GM21447 (cell line): ENCODE data around the gene SULF2.

Experiments
- ATAC-seq: cut with Tn5 transposase; IDR thresholded peaks from one replicate; pipeline ENCODE4 v1.9.1; 2021; ENCODE audit not compliant: unreplicated experiment

Gene SULF2

DNA sequence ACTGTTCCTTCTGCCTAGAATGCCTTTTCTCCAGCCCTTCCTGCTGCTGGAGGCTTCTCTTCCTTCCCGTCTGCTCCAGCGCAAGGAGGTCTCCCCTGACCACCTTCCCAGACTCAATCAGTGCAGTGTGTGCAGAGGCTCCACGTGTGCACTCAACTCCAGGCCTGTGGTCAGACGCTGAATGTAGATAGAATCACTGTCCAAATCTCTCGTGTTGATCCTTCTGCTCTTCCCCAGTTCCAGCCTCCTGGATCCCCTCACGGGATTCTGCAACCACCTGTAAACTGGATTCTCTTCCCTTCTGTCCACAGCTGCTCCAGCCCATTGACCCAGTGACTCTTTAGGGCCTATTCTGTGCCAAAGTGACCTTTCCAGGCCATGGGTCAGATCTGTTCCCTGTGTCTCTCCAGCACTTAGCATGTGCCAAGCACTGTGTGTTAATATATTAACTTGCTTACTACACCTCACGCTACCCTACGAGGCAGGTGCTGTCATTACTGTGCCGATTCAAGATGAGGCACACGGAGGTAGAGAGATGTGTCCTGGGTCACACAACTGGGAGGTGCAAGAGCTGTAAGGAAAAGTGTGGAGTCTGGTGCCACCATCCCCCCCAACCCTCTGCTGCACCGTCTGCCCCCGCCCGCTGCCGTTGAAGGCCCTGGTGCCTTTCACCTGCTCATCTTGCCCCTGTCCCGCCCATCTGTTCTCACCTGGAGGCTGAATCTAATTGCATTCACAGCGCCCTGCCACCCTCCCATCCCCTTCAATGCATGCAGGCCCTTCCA is 112.2 kb downstream of the SULF2 start:
- ATAC-seq = no peak

DNA sequence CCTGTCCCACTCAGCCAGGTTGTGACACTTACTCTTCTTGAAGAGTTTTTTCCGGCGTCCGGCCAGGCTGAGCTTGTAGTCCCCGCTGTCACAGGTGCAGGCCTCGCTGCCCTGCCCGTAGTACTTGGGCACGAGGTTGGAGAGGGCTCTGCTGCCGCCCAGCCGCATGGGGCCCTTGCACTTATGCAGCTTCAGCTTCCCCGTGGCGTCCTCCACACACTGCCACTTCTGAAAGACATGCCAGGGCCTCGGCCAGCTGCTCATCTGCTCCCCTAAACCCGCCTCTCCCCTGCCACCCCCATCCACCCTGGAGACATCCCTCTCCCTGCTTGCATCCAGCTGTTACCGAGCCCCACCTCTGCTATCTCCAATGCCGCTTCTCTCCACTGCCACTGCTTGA is 113.1 kb downstream of the SULF2 start:
- no peak for ATAC-seq

DNA sequence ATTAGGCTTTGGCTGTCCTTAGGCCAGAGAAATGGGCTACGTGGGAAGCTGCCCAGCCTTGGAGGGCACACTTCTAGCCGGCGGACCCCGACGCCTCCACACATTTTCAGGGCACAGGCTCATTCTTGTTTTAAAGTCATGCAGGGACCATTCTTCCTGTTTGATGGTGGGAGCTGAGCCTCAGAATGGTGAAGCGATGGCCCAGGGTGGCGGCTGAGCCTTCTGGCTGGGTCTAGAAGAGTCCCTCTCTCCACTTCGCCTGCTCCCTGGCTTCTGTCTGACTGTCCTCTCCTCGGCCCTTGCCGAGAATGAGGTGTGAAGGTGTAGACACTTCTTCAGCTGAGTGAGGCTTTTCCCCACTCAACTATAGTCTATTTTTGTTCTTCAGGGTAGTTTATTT is 114.4 kb downstream of the SULF2 start:
- no peak for ATAC-seq

DNA sequence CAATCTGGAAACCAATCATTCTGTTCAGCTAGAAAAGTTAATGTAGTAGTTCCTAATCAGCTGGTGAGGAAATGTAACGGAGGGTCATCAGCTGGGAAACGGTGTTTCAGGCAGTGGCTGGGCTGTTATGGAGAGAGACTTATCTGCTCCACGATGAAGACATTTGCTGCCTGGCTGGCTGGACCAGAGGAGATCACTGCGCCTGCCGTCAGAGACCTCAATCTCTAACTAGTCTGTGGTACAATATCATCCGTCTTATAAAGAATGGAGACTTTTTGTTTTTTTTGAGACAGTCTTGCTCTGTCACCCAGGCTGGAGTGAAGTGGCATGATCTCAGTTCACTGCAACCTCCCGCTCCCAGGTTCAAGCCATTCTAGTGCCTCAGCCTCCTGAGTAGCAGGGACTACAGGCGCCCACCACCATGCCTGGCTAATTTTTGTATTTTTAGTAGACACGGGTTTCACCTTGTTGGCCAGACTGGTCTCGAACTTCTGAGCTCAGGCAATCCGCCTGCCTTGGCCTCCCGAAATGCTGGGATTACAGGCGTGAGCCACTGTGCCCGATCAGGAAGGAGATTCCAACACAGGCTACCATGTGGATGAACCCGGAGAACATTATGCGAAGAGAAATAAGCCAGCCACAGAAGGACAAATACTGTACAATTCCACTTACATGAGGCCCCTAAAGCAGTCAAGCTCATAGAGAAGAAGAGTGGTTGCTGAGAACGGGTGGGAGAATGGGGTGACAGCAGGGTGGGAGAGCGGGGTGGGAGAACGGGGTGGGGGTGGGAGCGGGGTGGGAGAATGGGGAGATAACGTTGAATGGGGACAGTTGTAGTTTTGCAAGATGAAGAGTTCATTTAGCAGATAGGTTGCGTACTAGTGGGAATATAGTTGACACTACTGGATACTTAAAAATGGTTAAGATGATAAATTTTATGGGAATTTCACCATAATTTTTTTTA is 115.1 kb downstream of the SULF2 start:
- no peak for ATAC-seq

DNA sequence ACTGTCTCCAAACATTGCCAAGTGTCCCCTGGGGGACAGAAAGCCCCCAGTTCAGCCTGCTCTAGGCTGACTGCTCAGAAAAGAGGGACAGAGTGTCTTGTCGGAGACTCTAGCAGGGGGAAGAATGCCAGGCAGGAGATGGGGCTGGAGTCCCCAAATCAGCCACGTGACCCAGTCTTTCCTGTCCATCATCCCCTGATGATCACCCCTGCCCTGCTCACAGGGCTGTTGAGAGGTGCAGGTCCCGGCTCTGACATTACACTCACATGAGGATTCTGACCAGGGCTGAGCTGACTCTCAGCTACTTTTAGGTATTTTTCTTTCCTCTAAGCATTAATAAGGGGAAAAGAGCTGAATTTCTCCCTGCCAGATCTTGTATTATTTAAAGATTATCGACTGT is 115.8 kb downstream of the SULF2 start:
- no peak for ATAC-seq

DNA sequence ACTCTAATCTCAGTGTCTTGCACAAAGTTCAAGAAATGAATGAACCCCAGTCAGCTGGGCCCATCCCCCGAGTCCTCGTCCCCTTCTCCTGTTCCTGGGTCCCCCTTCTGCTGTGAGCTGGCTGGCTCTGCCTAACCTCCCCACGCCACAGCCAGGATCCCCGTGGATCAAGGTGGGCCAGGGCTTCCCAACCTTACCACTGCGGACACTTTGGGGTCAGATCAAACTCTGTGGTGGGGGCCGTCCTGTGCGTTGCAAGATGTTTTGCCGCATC is 116.2 kb downstream of the SULF2 start:
- ATAC-seq = no peak

DNA sequence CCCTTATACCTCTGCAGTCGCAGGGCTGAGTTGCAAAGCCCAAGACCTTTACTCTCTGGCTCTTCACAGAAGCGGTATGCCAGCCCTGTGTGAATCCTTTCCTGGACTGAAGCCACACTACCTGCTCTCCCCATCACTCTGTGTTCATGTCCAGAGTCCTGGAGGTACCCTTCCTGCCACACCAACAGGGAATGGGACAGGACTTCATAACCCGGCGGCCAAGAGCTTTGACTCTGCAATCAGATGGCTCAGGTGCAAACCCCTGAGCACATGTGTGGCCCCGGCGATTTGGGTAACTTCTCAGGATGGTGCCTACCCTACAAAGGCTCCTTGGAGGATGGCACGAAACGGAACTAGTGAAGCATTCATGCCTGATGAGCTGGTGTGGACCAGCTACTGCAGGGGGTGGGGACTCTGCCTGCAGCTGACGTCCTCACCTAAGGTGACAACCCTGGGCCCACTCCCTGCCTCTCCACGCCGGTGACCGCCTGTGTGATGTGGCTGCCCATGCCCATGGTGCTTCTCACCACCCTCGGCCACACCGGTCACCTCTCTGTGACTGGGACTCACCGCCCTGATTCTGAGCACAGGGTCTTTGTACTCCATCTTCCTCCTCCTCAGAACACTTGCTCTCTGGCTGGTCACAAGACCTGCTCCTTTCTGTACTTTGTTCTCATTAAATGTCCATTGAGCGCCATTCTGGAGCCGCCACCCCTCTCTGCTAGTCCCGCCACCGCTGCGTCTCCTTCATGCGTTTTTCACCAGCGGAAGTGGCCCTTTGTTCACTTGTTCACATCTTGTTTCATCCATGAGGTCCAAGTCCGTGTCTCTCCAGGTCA is 116.7 kb downstream of the SULF2 start:
- no peak for ATAC-seq

DNA sequence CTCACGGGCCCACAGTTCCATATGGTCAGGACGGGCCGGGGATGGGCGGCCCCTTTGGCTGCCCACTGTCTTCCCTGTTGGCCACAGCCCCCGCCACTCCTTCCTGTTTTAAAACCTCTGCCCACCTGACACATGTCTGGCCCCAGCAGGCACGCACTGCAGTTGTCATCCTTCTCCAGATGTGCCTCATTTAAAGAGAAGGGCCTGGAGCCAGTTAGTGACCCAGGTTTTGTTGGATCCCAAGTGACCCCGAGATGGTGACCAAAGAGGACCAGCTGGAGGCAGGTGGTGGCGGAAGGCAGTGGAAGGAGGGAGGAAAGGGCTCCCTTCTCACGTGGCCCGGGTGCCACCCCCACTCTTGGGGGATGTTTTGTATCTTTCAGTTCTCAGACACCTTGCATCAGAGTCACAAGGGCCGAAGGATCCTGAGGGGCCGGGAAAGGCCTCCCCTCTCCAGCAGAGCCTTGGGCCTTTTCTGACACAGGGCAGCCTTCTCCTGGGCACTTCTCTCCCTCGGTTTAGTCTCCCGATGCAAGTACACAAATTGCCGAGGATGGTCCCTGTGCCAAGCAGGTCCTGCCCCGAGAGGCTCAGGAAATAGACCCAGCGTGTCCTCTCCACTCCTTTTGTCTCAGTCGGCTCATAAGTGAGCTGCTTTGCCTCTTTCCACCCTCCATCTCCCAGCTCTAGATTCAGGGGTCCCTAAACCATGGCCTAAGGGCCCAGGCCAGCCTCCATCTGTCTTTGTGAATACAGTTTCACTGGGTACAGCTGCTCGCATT is 117.6 kb downstream of the SULF2 start:
- ATAC-seq = no peak

DNA sequence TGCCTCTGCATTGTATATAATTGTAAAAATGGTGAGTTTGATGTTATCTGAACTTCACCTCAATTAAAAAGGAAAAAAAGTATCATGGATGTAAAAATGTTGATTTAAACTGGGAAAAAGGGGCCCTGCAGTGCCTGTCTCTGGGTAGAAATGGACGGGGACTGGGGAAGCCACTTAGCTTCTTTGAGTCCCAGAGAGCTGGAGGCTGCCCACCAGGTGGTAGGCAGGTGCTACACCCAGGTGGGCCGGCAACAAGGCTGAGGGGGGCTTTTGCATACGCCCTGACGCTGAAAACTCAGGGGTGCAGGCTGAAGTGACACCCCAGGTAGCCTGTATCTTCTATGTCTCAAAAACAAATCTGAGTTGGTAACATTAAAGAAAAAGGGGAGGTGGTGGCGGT is 118.2 kb downstream of the SULF2 start:
- no peak for ATAC-seq

DNA sequence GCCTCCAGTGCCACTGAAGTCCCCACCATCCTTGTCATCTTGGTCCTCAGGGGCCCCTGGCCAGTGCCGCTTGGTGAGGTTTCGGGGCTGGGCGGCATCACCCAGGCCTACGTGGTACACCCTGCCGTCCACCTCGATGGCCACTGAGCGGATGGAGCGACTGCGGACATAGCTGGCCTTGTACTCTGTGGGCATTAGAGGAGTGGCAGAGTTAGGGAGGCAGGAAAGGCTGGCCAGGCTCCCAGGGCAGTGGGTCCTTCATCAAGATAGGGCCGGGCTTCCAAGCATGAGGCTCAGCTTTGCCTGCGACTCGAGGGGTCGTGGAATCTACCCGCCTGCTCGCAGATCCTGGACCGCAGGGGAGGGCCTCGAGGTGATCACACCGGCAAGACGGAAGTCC is 119.0 kb downstream of the SULF2 start:
- ATAC-seq = no peak

DNA sequence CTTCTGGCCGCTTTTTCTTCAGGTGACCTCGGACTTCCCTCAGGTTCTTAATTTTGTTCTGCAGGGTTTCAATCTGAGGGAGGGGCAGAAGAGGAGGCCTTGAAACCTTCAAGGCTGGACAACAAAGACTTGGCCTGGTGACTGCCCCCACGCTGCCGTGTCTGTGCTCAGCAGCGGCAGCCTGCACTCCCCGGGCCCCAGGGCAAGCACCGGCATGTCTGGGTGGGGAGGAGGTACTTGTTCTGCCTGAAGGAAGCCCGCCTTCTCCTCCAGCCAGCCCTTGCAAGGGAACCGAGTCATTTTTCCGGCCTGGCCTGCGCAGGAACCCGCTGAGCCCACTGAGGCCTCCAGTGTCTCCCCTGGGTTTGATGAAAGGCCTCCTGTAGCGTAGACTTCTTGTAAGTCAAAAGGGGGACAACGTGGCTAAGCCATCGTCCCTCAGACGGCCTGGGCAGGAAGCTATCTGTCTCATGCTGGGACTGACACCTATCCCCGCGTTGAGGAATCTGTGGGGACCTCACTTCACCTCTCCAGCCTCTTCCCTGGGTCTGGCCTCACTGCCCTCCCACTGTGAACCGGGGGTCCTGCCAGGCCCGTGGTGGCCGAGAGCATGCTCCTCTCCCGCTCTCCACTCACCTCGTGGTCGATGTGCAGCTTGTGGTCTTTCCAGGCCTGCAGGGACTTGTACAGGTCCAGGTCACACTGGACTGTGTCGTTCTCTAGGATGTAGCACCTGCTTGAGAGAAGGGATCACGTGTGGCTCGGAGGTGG is 119.9 kb downstream of the SULF2 start:
- no peak for ATAC-seq

DNA sequence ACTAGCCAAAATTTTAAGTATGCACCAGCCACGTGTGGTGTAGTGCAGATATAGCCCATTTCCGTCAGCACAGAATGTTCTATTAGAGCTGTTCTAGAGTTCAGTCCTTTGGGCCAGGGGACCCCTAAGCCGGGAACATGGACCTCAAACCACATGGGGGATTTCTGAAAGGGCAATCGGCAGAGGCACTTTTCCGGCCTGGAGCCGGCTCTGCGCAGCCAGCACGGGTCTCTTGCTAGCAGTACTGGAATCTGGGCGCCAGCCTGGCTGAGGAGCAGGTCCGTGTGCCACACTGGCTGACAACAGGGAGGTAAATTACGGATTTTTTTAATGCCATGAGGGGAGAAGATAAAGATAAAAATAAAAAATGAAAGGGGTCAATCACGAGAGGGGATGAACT is 120.5 kb downstream of the SULF2 start:
- no peak for ATAC-seq

DNA sequence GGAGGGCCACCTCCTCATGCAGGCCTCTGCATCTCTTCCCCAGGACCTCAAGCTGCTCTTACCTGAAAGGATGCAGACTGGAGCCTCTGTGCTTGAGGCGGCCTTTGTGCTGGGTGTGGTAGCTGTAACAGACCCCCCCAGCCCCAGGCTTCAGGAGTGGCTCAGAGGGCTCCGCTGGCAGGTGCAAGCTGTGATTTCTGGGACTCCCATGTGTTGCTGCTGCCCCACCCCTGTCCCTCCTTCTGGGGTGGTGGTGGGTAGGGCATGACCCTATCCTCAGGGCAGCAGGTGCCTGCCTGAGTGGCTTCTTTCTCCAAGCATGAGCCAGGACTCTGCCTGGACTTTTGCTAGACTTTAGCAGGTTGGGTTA is 121.2 kb downstream of the SULF2 start:
- no peak for ATAC-seq

DNA sequence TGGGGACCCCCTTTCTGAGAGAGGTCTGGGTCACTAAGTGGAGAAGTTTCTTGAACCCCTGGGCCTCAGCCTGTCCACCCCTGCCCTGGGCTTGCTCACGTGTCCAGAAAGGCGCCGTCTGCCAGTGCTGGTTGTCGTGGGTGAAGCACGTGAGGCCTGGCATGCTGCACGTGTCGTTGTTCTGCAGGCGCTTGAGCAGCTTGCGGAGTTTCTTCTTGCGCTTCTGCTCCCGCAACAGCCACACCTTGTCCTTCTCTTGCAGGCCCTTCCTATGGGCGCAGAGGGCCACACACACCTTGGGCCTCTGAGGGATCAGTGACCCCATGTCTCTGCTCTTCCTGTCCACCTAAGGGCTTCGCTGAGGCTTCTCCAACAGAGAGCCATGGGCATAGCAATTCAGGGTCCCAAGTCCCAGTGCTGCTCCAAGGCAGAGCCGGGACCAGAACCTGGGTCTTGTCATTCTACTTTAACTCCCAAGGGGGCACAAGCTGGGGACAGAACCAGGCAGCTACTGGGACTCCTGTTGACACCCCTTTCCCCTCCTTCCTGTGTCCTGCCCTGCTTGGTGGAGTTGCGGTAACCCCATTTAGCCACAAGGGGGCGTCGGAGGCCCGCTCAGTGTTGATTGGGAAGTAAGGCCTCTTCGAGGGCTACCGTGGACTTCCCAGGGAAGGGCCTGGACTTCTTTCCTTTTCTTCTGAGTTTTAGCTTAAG is 121.8 kb downstream of the SULF2 start:
- ATAC-seq = peak; percentile 56

DNA sequence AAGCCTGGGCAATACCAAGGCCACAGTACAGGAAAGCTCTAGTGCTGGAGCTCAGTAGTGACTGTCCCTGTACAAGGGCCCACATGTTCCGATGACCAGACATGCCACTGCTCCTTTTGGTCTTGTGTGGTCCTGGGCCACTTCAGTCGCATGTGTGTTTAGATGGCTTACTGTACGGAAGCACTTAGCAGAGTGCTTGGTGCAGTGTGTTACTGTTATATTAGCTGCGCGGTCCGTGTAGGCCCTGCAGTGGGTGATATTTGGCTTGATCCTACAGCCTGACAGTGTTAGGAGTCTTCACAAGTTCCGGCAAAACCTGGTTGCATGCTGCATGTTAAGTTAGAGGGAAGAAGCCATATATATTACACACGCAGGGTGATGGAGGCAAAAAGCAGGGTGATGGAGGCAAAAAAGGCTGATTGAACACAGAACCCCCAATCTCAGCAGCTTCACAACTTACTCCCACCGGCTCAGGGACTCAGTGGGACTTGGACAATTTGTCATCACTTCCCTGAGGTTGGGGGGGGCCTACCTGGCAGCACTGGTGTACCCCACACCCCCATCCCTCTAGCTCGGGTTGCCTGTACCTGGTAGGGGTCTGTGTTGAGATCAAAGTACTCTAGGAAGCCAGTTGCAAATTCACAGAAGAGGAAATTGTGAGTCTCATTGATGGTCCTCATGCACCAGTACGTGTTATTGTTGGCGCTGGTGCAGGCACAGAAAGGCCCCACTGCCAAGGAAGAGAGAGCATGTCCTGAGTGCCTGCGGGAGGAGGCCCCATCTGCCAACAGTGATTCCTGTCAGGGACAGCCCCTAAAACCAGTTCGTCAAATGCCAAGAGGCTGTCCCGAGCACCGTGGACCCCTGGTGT is 122.6 kb downstream of the SULF2 start:
- no peak for ATAC-seq

DNA sequence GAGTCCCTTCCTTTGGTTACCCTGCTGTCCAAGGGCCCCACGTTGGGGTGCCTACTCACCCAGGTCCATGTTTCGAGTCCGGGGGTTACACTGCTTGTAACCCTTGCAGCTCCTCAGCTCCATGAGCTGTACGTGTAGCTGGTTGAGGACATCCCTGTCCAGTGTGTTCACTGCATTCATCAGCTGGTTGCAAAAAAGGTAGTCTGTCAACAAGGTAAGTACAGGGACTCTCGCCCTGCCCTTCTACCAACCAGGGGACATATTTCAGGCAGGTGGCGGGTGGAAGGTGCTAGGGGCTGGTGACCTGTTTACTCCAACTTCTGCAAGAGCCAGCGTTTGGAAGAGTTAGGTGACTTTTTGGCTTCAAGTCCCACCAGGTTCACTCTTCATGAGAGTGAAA is 123.6 kb downstream of the SULF2 start:
- no peak for ATAC-seq

DNA sequence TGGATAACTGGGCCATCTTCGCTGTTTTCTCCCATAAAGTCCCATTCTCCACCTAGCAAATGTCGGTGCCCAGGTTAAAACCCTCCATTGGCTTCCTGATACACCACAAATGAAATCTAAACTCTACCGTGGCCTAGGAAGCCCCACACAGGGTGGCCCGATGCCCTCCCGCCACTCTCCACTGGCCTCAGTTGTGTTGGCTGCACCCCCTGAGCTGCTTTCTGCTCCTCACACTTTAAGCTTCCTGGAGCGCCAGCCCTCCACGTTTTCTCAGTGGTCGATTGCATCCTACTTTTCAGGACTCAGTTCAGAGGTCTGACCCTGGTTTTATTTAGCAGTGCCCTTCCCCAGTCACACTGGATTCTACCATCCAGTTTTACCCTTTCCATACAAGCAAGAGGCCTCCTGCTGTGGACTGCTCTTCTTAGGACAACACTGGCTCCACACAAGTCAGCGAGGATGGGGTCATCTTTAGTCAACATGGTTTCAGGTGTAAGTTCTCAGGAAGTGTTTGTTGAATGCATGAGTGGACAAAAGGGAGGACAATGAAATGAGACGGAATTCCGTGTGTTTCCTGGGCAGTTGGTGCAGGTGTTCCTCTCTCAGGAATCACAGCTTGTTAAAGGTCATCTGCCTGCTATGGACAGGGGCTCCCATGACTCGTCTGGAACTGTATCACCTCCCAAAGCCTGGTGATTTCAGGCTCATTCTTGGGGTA is 124.1 kb downstream of the SULF2 start:
- ATAC-seq = no peak

DNA sequence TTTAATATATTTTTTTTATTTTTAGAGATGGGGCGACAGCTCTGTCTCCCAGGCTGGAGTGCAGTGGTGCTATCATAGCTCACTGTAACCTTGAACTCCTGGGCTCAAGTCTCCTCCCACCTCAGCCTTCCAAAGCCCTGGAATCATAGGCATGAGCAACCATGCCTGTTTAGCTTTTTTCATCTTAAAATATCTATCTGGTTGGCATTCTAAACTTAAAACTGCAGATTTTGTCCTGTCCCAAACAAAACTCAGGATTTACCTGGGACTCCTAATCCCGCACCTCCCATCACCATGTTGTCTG is 124.7 kb downstream of the SULF2 start:
- ATAC-seq = no peak
